Astrocyte (in vitro differentiated cells and primary cell): ENCODE measurements around the gene NTRK1. TPM values are rescaled to one million over a fixed set of nuclear protein-coding genes. Genes with fewer than 3 reads are reported as not detected.

Experiments
- DNase-seq: peaks from one replicate; pipeline ENCODE4 v3.0.0-alpha.2; 2010; ENCODE audit warnings: low read depth
- FAIRE-seq: peaks from 2 replicates; lab custom pipeline; 2011; peaks lifted over from hg19 to GRCh38; lab: Jason Lieb, UNC
- H2AFZ ChIP-seq: 2 replicates; pipeline ENCODE4 v1.6.0; 2012; ENCODE audit warnings: low read depth, low read length, inconsistent platforms
- H3K27ac ChIP-seq: 2 replicates; pipeline ENCODE4 v1.5.1; 2011; ENCODE audit warnings: low read depth, low read length, inconsistent platforms
- H3K27me3 ChIP-seq: 2 replicates; pipeline ENCODE4 v1.6.0; 2011; ENCODE audit warnings: low read length, inconsistent platforms; ENCODE audit not compliant: insufficient read depth
- H3K36me3 ChIP-seq: 2 replicates; pipeline ENCODE4 v1.5.1; 2011; ENCODE audit warnings: low read length, inconsistent platforms; ENCODE audit not compliant: insufficient read depth
- H3K4me1 ChIP-seq: 2 replicates; pipeline ENCODE4 v1.5.1; 2011; ENCODE audit warnings: low read length, inconsistent platforms; ENCODE audit not compliant: insufficient read depth
- H3K4me2 ChIP-seq: 2 replicates; pipeline ENCODE4 v1.6.0; 2012; ENCODE audit warnings: low read length, inconsistent platforms
- H3K4me3 ChIP-seq: 2 replicates; pipeline ENCODE4 v1.5.1; 2011; ENCODE audit warnings: low read depth, mild to moderate bottlenecking, low read length, inconsistent platforms; ENCODE audit not compliant: insufficient read depth
- H3K79me2 ChIP-seq: 2 replicates; pipeline ENCODE4 v1.6.0; 2012; ENCODE audit warnings: mild to moderate bottlenecking, low read length, inconsistent platforms; ENCODE audit not compliant: insufficient read depth
- H3K9ac ChIP-seq: 2 replicates; pipeline ENCODE4 v1.6.0; 2012; ENCODE audit warnings: mild to moderate bottlenecking, low read length, inconsistent platforms
- H3K9me3 ChIP-seq: 2 replicates; pipeline ENCODE4 v1.5.1; 2012; ENCODE audit warnings: low read depth, mild to moderate bottlenecking, low read length, inconsistent platforms; ENCODE audit not compliant: insufficient read depth
- H4K20me1 ChIP-seq: 2 replicates; pipeline ENCODE4 v1.6.0; 2012; ENCODE audit warnings: low read length, inconsistent platforms; ENCODE audit not compliant: insufficient read depth
- H3K27ac Mint-ChIP-seq: one replicate; pipeline ENCODE4 v1.8.0; 2021; ENCODE audit warnings: mild to moderate bottlenecking, mixed read lengths; ENCODE audit not compliant: unreplicated experiment
- H3K27me3 Mint-ChIP-seq: one replicate; pipeline ENCODE4 v1.8.0; 2021; ENCODE audit warnings: low read depth, mixed read lengths; ENCODE audit not compliant: unreplicated experiment
- H3K36me3 Mint-ChIP-seq: one replicate; pipeline ENCODE4 v1.8.0; 2021; ENCODE audit warnings: low read depth, mixed read lengths; ENCODE audit not compliant: unreplicated experiment
- H3K4me1 Mint-ChIP-seq: one replicate; pipeline ENCODE4 v1.8.0; 2021; ENCODE audit warnings: low read depth, mixed read lengths; ENCODE audit not compliant: unreplicated experiment
- H3K4me3 Mint-ChIP-seq: one replicate; pipeline ENCODE4 v1.8.0; 2021; ENCODE audit warnings: mild to moderate bottlenecking, moderate library complexity, mixed read lengths; ENCODE audit not compliant: unreplicated experiment
- H3K9me3 Mint-ChIP-seq: one replicate; pipeline ENCODE4 v1.8.0; 2021; ENCODE audit warnings: mild to moderate bottlenecking, mixed read lengths; ENCODE audit not compliant: unreplicated experiment
- EZH2 ChIP-seq: IDR thresholded peaks from 2 replicates; pipeline ENCODE4 v1.6.1; 2012; ENCODE audit warnings: mild to moderate bottlenecking, low read length, inconsistent platforms; ENCODE audit not compliant: insufficient read depth
- total RNA-seq: library from RNA; stranded (reverse); gene quantifications from 2 replicates; pipeline ENCODE4 v1.2.1, GENCODE V29; 2021
- TF ChIP-seq, protein P1 (sequence below): IDR thresholded peaks from 2 replicates; pipeline ENCODE4 v1.5.1; 2011; ENCODE audit warnings: low read depth, mild to moderate bottlenecking, inconsistent platforms, low read length, moderate library complexity; ENCODE audit not compliant: insufficient read depth

Gene NTRK1
- total RNA-seq, 1 donor from 2014 or later = 0.27 TPM

GRCh38 chr1:156901590-156901900 lies 40.9 kb downstream of the NTRK1 start:
- H2AFZ ChIP-seq = no peak overlapping the region
- H3K4me1 ChIP-seq = peaks cover 64% of the 10 kb centered on the region
- no peak for TF ChIP-seq EZH2
- TF ChIP-seq, protein P1, sequence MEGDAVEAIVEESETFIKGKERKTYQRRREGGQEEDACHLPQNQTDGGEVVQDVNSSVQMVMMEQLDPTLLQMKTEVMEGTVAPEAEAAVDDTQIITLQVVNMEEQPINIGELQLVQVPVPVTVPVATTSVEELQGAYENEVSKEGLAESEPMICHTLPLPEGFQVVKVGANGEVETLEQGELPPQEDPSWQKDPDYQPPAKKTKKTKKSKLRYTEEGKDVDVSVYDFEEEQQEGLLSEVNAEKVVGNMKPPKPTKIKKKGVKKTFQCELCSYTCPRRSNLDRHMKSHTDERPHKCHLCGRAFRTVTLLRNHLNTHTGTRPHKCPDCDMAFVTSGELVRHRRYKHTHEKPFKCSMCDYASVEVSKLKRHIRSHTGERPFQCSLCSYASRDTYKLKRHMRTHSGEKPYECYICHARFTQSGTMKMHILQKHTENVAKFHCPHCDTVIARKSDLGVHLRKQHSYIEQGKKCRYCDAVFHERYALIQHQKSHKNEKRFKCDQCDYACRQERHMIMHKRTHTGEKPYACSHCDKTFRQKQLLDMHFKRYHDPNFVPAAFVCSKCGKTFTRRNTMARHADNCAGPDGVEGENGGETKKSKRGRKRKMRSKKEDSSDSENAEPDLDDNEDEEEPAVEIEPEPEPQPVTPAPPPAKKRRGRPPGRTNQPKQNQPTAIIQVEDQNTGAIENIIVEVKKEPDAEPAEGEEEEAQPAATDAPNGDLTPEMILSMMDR = no peak
- no peak overlapping the region for H3K4me2 ChIP-seq
- no peak overlapping the region for H3K27ac Mint-ChIP-seq
- peaks cover 30% of the 10 kb centered on the region for H4K20me1 ChIP-seq
- H3K27me3 ChIP-seq = no peaks in the 10 kb centered on the region
- peaks cover 11% of the 10 kb centered on the region for H3K27me3 Mint-ChIP-seq
- H3K36me3 ChIP-seq = no peaks in the 10 kb centered on the region
- no peak overlapping the region for H3K27ac ChIP-seq
- H3K9ac ChIP-seq = no peak overlapping the region
- H3K9me3 Mint-ChIP-seq = peaks cover 3% of the 10 kb centered on the region
- H3K36me3 Mint-ChIP-seq = peaks cover 5% of the 10 kb centered on the region
- no peak overlapping the region for H3K4me3 Mint-ChIP-seq
- H3K79me2 ChIP-seq = peaks cover 68% of the 10 kb centered on the region
- no peak overlapping the region for H3K4me3 ChIP-seq
- DNase-seq (no peak), FAIRE-seq (no peak)
- peaks cover 6% of the 10 kb centered on the region for H3K9me3 ChIP-seq
- peaks cover 51% of the 10 kb centered on the region for H3K4me1 Mint-ChIP-seq

- Mint-ChIP-seq H3K9me3 (peaks cover 3% of the 10 kb centered on the region), H3K36me3 (peaks cover 5% of the 10 kb centered on the region), H3K4me1 (peaks cover 51% of the 10 kb centered on the region), H3K27me3 (peaks cover 11% of the 10 kb centered on the region), H3K4me3 (peak overlapping the region; percentile 27), H3K27ac (peak overlapping the region; percentile 18)
- H3K4me1 ChIP-seq = peaks cover 64% of the 10 kb centered on the region
- H3K4me2 ChIP-seq = peak overlapping the region; percentile 45
- FAIRE-seq (no peak), DNase-seq (no peak)
- H3K36me3 ChIP-seq = no peaks in the 10 kb centered on the region
- H2AFZ ChIP-seq = no peak overlapping the region
- no peak overlapping the region for H3K4me3 ChIP-seq
- peaks cover 30% of the 10 kb centered on the region for H4K20me1 ChIP-seq
- no peak overlapping the region for H3K27ac ChIP-seq
- H3K79me2 ChIP-seq = peaks cover 68% of the 10 kb centered on the region
- H3K27me3 ChIP-seq = no peaks in the 10 kb centered on the region
- TF ChIP-seq, protein P1 = no peak
- TF ChIP-seq EZH2 = no peak
- H3K9me3 ChIP-seq = peaks cover 6% of the 10 kb centered on the region
- H3K9ac ChIP-seq = peak overlapping the region; percentile 24
Measured at GRCh38 chr1:156901966-156902915, 41.6 kb downstream of the NTRK1 start.
